ENCODE results near the gene CCDC78. TPM values are rescaled to one million over a fixed set of nuclear protein-coding genes. Genes with fewer than 3 reads are reported as not detected.
"Not testable (repeated sequence)": the region's sequence is repeated elsewhere in the genome, so short reads cannot be mapped to it uniquely, and the experiment has no call there.

Gene CCDC78
- total RNA-seq, 1 donor from 2014 or later, result 4.9 TPM

DNA sequence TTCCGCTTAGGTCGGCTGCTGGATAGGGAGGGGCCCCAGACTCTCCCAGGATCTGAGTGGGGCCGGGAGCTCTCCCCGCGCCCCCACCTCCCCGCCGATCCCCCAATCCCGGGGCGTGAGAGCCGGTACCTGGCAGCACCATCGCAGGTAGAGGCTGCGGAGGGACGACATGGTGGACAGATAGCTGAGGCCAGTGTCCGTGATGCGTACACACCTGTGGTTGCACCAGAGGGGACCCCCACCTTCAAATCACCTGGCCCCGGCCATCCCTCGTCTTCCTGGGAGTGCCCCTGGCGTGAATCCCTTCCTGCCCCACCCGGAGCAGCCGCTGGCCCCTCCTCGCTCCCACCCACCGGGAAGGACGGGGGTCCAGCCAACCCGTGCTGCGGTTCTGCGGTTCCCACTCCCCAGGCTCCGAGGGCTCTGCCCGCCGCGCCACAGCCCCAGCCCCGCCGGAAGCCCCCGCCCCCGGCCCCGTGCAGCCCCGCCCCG, 31.3 kb downstream of the CCDC78 start:
- H3K4me3 ChIP-seq (ENCODE audit: low read depth, low read length), result peak overlapping the region; percentile 8
- TF ChIP-seq, protein P1, sequence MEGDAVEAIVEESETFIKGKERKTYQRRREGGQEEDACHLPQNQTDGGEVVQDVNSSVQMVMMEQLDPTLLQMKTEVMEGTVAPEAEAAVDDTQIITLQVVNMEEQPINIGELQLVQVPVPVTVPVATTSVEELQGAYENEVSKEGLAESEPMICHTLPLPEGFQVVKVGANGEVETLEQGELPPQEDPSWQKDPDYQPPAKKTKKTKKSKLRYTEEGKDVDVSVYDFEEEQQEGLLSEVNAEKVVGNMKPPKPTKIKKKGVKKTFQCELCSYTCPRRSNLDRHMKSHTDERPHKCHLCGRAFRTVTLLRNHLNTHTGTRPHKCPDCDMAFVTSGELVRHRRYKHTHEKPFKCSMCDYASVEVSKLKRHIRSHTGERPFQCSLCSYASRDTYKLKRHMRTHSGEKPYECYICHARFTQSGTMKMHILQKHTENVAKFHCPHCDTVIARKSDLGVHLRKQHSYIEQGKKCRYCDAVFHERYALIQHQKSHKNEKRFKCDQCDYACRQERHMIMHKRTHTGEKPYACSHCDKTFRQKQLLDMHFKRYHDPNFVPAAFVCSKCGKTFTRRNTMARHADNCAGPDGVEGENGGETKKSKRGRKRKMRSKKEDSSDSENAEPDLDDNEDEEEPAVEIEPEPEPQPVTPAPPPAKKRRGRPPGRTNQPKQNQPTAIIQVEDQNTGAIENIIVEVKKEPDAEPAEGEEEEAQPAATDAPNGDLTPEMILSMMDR (conservative IDR thresholded peaks at IDR 0.05; ENCODE audit: low read depth, low read length), result no peak
- DNase-seq (ENCODE audit: low read depth), result no peak

DNA sequence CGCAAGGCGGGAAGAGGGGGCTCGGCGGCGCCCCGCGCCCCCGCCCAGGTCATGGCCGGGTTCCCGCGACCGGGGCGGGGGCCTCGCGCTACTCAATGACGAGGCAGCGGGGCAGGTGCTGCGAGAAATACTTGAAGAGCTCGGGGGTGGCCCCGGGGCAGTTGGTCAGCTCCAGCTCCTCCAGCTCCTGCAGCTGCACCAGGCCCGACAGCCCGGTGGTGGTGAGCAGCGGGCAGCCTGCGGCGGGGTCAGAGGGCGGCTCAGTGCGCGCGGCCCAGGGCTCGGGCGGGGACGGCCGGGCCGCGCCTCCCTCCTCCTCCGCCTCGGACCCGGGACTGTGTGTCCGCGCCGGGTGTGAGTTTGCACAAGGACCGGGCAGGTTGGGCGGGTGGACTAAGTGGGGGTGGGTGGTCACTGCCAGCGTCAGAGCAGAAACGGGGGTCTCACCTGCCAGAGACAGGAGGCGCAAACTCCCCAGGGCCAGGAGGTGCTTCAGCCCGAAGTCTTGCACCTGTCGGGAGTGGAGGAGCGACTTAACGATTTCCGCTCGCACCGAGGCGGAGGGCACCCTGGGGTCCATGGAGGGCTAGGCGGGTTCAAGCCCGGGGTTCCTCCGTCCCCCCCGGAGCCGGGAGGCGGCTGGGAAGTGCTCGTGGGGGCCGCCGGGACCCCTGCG, 31.9 kb downstream of the CCDC78 start:
- TF ChIP-seq, protein P1 (conservative IDR thresholded peaks at IDR 0.05; ENCODE audit: low read depth, low read length), result no peak
- H3K4me3 ChIP-seq (ENCODE audit: low read depth, low read length), result peak overlapping the region; percentile 8
- no peak for DNase-seq (ENCODE audit: low read depth)

DNA sequence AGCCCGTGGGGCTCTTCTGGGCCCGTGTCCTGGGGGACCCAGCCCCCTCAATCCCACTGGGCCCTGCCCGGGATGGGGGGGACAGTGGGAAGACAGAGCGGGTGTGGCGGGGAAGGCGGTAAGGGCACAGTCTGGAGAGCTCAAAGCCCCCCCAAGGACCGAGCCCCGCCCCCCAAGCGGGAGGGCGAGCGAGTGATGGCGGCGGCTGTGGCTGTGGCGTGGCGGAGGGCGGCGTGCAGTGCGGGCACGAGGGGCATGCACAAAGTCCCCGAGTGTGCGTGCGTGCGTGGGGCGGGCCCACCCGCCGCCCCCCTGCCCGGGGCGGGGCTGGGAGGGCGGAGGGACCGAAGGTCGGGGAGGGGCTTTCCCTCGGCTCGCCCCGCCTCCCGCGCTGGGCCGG, 32.5 kb downstream of the CCDC78 start:
- TF ChIP-seq, protein P1 (conservative IDR thresholded peaks at IDR 0.05; ENCODE audit: low read depth, low read length), result no peak
- DNase-seq (ENCODE audit: low read depth), result no peak
- H3K4me3 ChIP-seq (ENCODE audit: low read depth, low read length), result no peak overlapping the region

DNA sequence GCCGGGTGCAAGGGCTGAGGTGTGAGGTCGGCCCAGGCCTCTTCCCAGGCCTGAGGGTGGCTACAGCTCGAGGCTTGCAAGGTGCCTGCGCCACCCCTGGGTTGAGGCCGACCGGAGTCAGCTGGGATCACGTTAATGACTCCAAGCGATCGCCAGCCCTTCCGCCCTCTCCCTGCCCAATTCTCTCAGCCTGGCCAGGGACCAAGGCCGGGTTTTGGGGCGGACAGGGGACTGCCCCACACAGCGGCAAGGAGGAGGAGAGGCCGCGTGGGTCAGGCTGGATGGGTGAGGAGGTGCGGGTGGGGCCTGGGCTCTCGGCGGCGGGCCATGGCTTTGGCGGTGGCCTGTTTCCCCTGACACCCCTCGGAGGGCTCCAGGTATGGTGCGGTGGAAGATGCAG, 32.9 kb downstream of the CCDC78 start:
- DNase-seq (ENCODE audit: low read depth), result no peak
- no peak overlapping the region for H3K4me3 ChIP-seq (ENCODE audit: low read depth, low read length)
- TF ChIP-seq, protein P1 (conservative IDR thresholded peaks at IDR 0.05; ENCODE audit: low read depth, low read length), result no peak

DNA sequence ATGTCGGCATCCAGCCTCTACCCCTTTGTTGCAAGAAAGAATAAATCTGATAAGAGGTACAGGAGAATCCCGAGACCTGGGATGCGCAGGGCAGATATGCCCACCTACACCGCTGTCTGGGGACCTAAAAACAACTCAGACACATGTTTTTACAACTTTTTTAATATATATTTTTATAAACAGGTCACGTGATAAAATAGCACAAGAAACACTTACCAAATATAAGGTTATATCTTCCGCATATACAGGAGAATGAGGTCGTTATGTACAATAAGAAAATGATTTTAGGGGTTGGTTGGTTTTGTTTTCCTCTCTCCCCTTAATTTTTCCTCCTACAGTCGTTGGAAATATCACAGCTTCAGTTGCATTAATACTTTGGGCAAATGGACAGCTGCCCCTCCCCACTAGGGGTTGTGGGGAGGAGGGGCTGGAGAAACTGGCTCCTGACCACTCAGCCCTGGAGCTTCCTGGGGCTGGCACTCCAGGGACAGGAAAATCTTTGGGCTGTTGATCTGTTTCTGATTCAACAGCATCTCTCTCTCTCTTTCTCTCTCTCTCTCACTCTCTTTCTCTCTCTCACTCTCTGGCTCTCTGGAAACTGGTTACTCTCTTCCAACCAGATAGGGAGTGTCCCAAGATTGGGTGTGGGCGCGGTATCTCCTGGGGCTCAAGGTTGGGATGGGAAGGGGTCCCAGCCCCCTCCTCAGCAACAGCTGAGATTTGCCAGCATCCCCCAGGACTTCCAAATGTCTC, 33.7 kb downstream of the CCDC78 start:
- TF ChIP-seq, protein P1 (conservative IDR thresholded peaks at IDR 0.05; ENCODE audit: low read depth, low read length), result no peak
- no peak for DNase-seq (ENCODE audit: low read depth)

DNA sequence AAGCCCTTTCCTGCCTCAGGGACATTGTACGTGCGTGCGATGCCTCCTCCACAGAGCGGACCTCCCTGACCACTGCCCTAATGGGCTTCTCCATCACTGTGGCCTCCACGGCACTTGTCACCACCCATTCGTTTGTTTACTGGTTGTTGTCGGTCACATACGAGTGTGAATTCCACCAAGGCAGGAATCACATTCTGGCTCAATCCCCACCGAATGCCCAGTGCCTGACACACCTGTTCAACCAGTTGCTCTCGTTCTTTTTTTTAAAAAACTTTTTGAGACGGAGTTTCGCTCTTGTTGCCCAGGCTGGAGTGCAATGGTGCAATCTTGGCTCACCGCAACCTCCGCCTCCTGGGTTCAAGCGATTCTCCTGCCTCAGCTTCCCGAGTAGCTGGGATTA, 35.0 kb downstream of the CCDC78 start:
- not testable (repeated sequence) for DNase-seq (ENCODE audit: low read depth); H3K4me3 ChIP-seq (ENCODE audit: low read depth, low read length)

More for the DNA sequence above, 33.7 kb downstream of the CCDC78 start:
- no peak overlapping the region for H3K4me3 ChIP-seq (ENCODE audit: low read depth, low read length)

DNA sequence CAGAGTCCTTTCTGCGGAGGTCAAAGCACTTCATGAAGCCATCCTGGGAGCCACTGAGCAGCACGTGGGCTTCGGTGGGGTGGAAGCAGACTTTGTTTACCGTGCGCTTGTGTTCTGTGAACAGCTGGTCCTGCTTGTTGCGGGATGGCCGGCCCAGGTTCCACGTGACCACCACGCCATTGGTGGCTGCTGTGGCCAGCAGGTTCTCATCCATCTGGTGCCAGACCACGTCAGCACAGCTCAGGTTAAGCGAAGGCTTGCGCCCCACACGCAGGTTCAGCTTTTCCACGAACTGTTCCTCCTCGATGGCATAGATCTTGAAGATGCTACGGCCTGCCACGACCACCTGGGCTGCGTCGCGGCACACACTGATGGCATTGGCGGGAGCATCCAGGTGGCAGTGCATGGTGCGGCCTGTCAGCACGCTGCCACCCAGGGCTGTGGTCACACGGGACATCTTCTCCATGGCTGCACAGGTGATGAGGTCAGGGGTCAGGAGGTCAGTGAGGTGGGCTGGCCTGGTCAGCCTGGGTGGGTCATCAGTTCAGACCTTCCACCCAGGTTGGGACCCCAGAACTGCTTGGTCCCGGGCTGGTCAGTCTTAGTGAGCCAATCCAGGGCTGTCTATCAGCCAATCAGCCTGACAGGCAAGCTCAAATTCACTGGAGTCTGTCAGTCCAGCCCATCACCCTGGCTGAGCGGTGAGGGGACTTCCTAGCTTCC, 36.9 kb downstream of the CCDC78 start:
- TF ChIP-seq, protein P1 (conservative IDR thresholded peaks at IDR 0.05; ENCODE audit: low read depth, low read length), result no peak
- H3K4me3 ChIP-seq (ENCODE audit: low read depth, low read length), result peak overlapping the region; percentile 94
- DNase-seq (ENCODE audit: low read depth), result no peak

Data from epithelial cell of proximal tubule (primary cell).